DND-41 (cell line): ENCODE data around the gene PRDM5.

ENCODE experiments used
- ATAC-seq: fragments of 200-7000 bp; cut with Tn5 transposase; 3 replicates; pipeline ENCODE4 v1.9.1; 2021; ENCODE audit warnings: low read depth; ENCODE audit not compliant: insufficient read depth
- DNase-seq: peaks from one replicate; pipeline ENCODE4 v3.0.0-alpha.2; 2020
- H2AFZ ChIP-seq: 2 replicates; pipeline ENCODE4 v1.6.0; 2012; ENCODE audit warnings: low read depth, low read length
- H3K27ac ChIP-seq: 2 replicates; pipeline ENCODE4 v1.5.1; 2012; ENCODE audit warnings: low read length, inconsistent platforms
- H3K27me3 ChIP-seq: fragments of 200-600 bp; sonication (generic); 2 replicates; pipeline ENCODE4 v1.6.0; 2012; ENCODE audit warnings: low read length, mild to moderate bottlenecking, inconsistent platforms; ENCODE audit not compliant: insufficient read depth, poor library complexity
- H3K36me3 ChIP-seq: 2 replicates; pipeline ENCODE4 v1.5.1; 2012; ENCODE audit warnings: low read length, inconsistent platforms; ENCODE audit not compliant: insufficient read depth
- H3K4me1 ChIP-seq: 2 replicates; pipeline ENCODE4 v1.5.1; 2012; ENCODE audit warnings: mild to moderate bottlenecking, low read length; ENCODE audit not compliant: insufficient read depth
- H3K4me2 ChIP-seq: 2 replicates; pipeline ENCODE4 v1.6.0; 2012; ENCODE audit warnings: mild to moderate bottlenecking, moderate library complexity, low read length, inconsistent platforms; ENCODE audit not compliant: insufficient read depth
- H3K4me3 ChIP-seq, 2 experiments: fragments of 200-600 bp in 1 of 2; shearing (Covaris generic) in 1 of 2; 2 replicates each; pipeline ENCODE4 v1.5.1; 2012 to 2016; ENCODE audit warnings: inconsistent platforms in 2 of 2, low read length in 2 of 2, mild to moderate bottlenecking in 2 of 2, low read depth in 1 of 2, moderate library complexity in 1 of 2
- H3K79me2 ChIP-seq: 2 replicates; pipeline ENCODE4 v1.6.0; 2012; ENCODE audit warnings: low read length, inconsistent platforms; ENCODE audit not compliant: insufficient read depth
- H3K9ac ChIP-seq: 2 replicates; pipeline ENCODE4 v1.6.0; 2012; ENCODE audit warnings: low read depth, mild to moderate bottlenecking, inconsistent platforms, low read length, moderate library complexity
- H3K9me3 ChIP-seq: 2 replicates; pipeline ENCODE4 v1.5.1; 2012; ENCODE audit warnings: low read length, moderate library complexity, mild to moderate bottlenecking, inconsistent platforms; ENCODE audit not compliant: insufficient read depth, severe bottlenecking
- H4K20me1 ChIP-seq: 2 replicates; pipeline ENCODE4 v1.6.0; 2012; ENCODE audit warnings: low read length; ENCODE audit not compliant: insufficient read depth
- CTCF ChIP-seq: IDR thresholded peaks from 2 replicates; pipeline ENCODE4 v1.5.1; 2012; ENCODE audit warnings: borderline replicate concordance, low read length, moderate library complexity, mild to moderate bottlenecking; ENCODE audit not compliant: poor library complexity, severe bottlenecking; ENCODE audit errors: extremely low read depth
- EZH2 ChIP-seq: IDR thresholded peaks from 3 replicates; pipeline ENCODE4 v1.6.1; 2012; ENCODE audit warnings: borderline replicate concordance, low read depth, mild to moderate bottlenecking, moderate library complexity, low read length, inconsistent platforms; ENCODE audit not compliant: severe bottlenecking

Gene PRDM5

DNA sequence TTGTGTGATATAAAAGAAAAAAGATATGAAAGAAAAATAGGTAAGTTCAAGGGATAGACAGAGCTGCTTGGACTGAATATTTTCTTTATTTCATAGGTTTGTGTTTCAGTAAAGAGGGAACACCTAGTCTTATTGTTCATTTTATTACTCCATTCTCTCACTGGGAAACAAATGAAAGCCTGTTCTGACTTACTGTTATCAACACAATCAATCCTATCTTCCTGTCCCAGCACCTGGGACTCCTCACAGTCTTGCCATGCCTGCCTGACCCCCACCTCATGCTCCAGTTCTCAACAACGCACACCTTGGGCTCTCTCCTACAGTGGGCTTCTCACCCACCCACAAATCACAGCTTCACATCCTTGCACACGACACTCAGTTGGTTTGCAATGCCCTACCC, 189.5 kb downstream of the PRDM5 start:
- Histone ChIP-seq H3K4me2 (no peak overlapping the region), H3K4me1 (no peaks in the 10 kb centered on the region), H3K27ac (no peak overlapping the region), H3K36me3 (no peaks in the 10 kb centered on the region), H3K9ac (no peak overlapping the region), H2AFZ (no peak overlapping the region), H3K79me2 (no peaks in the 10 kb centered on the region), H3K9me3 (no peaks in the 10 kb centered on the region), H3K27me3 (no peaks in the 10 kb centered on the region), H4K20me1 (no peaks in the 10 kb centered on the region), H3K4me3 (no peak overlapping the region)
- DNase-seq = no peak
- TF ChIP-seq CTCF (no peak), EZH2 (no peak)
- ATAC-seq = no peak

DNA sequence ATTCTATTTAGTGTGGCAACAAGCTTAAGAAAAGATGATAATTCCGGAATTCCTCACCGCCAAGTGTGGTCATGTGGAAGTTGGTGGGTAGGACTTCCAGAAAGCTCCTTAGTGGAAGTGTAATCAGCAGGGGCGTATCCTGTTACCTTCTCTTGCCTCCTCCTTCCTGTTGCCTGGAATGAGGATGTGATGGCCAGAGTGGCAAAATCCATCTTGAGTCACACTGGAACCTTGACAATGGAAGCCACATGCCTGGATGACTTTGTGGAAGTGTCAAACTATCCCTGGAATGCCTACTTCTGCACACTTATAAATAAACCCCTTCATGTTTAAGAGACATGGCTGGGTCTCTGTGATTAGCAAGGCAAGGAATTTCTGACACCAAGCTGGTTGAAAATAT, 191.0 kb downstream of the PRDM5 start:
- TF ChIP-seq EZH2 (no peak), CTCF (no peak)
- Histone ChIP-seq H3K9ac (no peak overlapping the region), H3K4me1 (no peaks in the 10 kb centered on the region), H3K27me3 (no peaks in the 10 kb centered on the region), H2AFZ (no peak overlapping the region), H3K79me2 (no peaks in the 10 kb centered on the region), H3K4me2 (no peak overlapping the region), H3K27ac (no peak overlapping the region), H3K36me3 (no peaks in the 10 kb centered on the region), H4K20me1 (no peaks in the 10 kb centered on the region), H3K9me3 (no peaks in the 10 kb centered on the region), H3K4me3 (no peak overlapping the region)
- no peak for ATAC-seq
- no peak for DNase-seq

GRCh38 chr4:120730777-120731320, 191.7 kb downstream of the PRDM5 start:
- DNase-seq (no peak), ATAC-seq (no peak)
- Histone ChIP-seq H3K27me3 (no peaks in the 10 kb centered on the region), H3K27ac (no peak overlapping the region), H3K9ac (no peak overlapping the region), H3K79me2 (no peaks in the 10 kb centered on the region), H3K4me1 (no peaks in the 10 kb centered on the region), H4K20me1 (no peaks in the 10 kb centered on the region), H2AFZ (no peak overlapping the region), H3K36me3 (no peaks in the 10 kb centered on the region), H3K4me3 (no peak overlapping the region), H3K4me2 (no peak overlapping the region), H3K9me3 (no peaks in the 10 kb centered on the region)
- TF ChIP-seq EZH2 (no peak), CTCF (no peak)
